SK-N-SH treated with all-trans-retinoic acid at 6 μM for 48 hours (cell line): ENCODE results near the gene ZCCHC17.

ENCODE experiments used
- ATAC-seq: fragments of 200-7000 bp; cut with Tn5 transposase; 3 replicates; pipeline ENCODE4 v1.9.1; 2020; ENCODE audit warnings: mild to moderate bottlenecking, moderate library complexity
- ARNTL ChIP-seq: fragments of 450-650 bp; formaldehyde crosslinking; IDR thresholded peaks from 2 replicates; pipeline ENCODE4 v1.5.0; 2020; ENCODE audit warnings: low read depth, mild to moderate bottlenecking, moderate library complexity, borderline replicate concordance
- BACH2 ChIP-seq: fragments of 250-450 bp; sonication (Bioruptor Pico); IDR thresholded peaks from 2 replicates; pipeline ENCODE4 v1.9.0; 2021; ENCODE audit warnings: mild to moderate bottlenecking, borderline replicate concordance
- CSDC2 ChIP-seq: fragments of 250-450 bp; sonication (Bioruptor Pico); IDR thresholded peaks from 2 replicates; pipeline ENCODE4 v1.5.0; 2020; ENCODE audit warnings: mild to moderate bottlenecking, moderate library complexity
- CSRNP3 ChIP-seq: fragments of 250-450 bp; sonication (Bioruptor Pico); IDR thresholded peaks from 2 replicates; pipeline ENCODE4 v1.5.1; 2021; ENCODE audit warnings: mild to moderate bottlenecking, moderate library complexity
- ESRRG ChIP-seq: fragments of 250-450 bp; sonication (Bioruptor Pico); IDR thresholded peaks from 2 replicates; pipeline ENCODE4 v1.6.1; 2021; ENCODE audit warnings: mild to moderate bottlenecking
- GLIS3 ChIP-seq: fragments of 250-450 bp; sonication (Bioruptor Pico); IDR thresholded peaks from 2 replicates; pipeline ENCODE4 v1.5.0; 2020; ENCODE audit warnings: mild to moderate bottlenecking, moderate library complexity
- ISL1 ChIP-seq: fragments of 250-450 bp; sonication (Bioruptor Pico); IDR thresholded peaks from 2 replicates; pipeline ENCODE4 v2.1.2; 2022; ENCODE audit warnings: mild to moderate bottlenecking, moderate library complexity
- OSR1 ChIP-seq: fragments of 250-450 bp; sonication (Bioruptor Pico); IDR thresholded peaks from 2 replicates; pipeline ENCODE4 v1.8.0; 2022; ENCODE audit warnings: moderate library complexity, mild to moderate bottlenecking, inconsistent platforms
- PATZ1 ChIP-seq: fragments of 250-450 bp; sonication (Bioruptor Pico); IDR thresholded peaks from 2 replicates; pipeline ENCODE4 v1.8.0; 2020; ENCODE audit warnings: mild to moderate bottlenecking, moderate library complexity, borderline replicate concordance
- PPARA ChIP-seq: fragments of 250-450 bp; sonication (Bioruptor Pico); IDR thresholded peaks from 2 replicates; pipeline ENCODE4 v1.5.0; 2020; ENCODE audit warnings: mild to moderate bottlenecking, borderline replicate concordance
- RARB ChIP-seq: fragments of 250-450 bp; sonication (Bioruptor Pico); IDR thresholded peaks from 2 replicates; pipeline ENCODE4 v1.8.0; 2021; ENCODE audit warnings: mild to moderate bottlenecking, moderate library complexity
- SNAI2 ChIP-seq: fragments of 250-450 bp; sonication (Bioruptor Pico); IDR thresholded peaks from 2 replicates; pipeline ENCODE4 v1.5.0; 2020; ENCODE audit warnings: mild to moderate bottlenecking, moderate library complexity
- TCF4 ChIP-seq: fragments of 250-450 bp; sonication (Bioruptor Pico); IDR thresholded peaks from 2 replicates; pipeline ENCODE4 v1.8.0; 2021; ENCODE audit warnings: mild to moderate bottlenecking, moderate library complexity, borderline replicate concordance
- TOX ChIP-seq: fragments of 250-450 bp; sonication (Bioruptor Pico); IDR thresholded peaks from 2 replicates; pipeline ENCODE4 v1.8.0; 2021; ENCODE audit warnings: mild to moderate bottlenecking, moderate library complexity, borderline replicate concordance
- TSHZ2 ChIP-seq: fragments of 250-450 bp; sonication (Bioruptor Pico); IDR thresholded peaks from 2 replicates; pipeline ENCODE4 v1.5.0; 2020; ENCODE audit warnings: mild to moderate bottlenecking, moderate library complexity
- ZFP3 ChIP-seq: fragments of 250-450 bp; sonication (Bioruptor Pico); IDR thresholded peaks from 2 replicates; pipeline ENCODE4 v1.5.0; 2020; ENCODE audit warnings: mild to moderate bottlenecking, moderate library complexity
- ZFP30 ChIP-seq: fragments of 450-650 bp; formaldehyde crosslinking; IDR thresholded peaks from 2 replicates; pipeline ENCODE4 v1.5.0; 2022; ENCODE audit warnings: mild to moderate bottlenecking, moderate library complexity
- ZNF565 ChIP-seq: fragments of 450-650 bp; formaldehyde crosslinking; conservative IDR thresholded peaks from 2 replicates; pipeline ENCODE4 v1.5.0; 2020; ENCODE audit warnings: low read depth, mild to moderate bottlenecking, moderate library complexity
- ZNF70 ChIP-seq: fragments of 450-650 bp; formaldehyde crosslinking; IDR thresholded peaks from 2 replicates; pipeline ENCODE4 v1.5.0; 2020; ENCODE audit warnings: mild to moderate bottlenecking, moderate library complexity
- ZNF8 ChIP-seq: fragments of 450-650 bp; formaldehyde crosslinking; IDR thresholded peaks from 2 replicates; pipeline ENCODE4 v1.5.0; 2020; ENCODE audit warnings: mild to moderate bottlenecking, moderate library complexity

The ZCCHC17 gene

GRCh38 chr1:31318146-31318545 is 21.3 kb downstream of the ZCCHC17 start:
- TF ChIP-seq ARNTL (CRISPR knock-in tag) (no peak), RARB (CRISPR knock-in tag) (no peak), GLIS3 (CRISPR knock-in tag) (no peak), ZFP30 (CRISPR knock-in tag) (no peak), SNAI2 (CRISPR knock-in tag) (no peak), ISL1 (CRISPR knock-in tag) (no peak)
- no peak for ATAC-seq

GRCh38 chr1:31324093-31324492 is 27.3 kb downstream of the ZCCHC17 start:
- ATAC-seq, result no peak
- no peak for TF ChIP-seq GLIS3 (CRISPR knock-in tag)
- TF ChIP-seq ARNTL (CRISPR knock-in tag), result no peak
- TF ChIP-seq ZNF70 (CRISPR knock-in tag), result no peak
- no peak for TF ChIP-seq PATZ1 (CRISPR knock-in tag)
- TF ChIP-seq TSHZ2 (CRISPR knock-in tag), result no peak
- no peak for TF ChIP-seq OSR1

GRCh38 chr1:31324992-31325391 is 28.2 kb downstream of the ZCCHC17 start:
- no peak for ATAC-seq
- TF ChIP-seq CSRNP3 (no peak), ZFP3 (CRISPR knock-in tag) (no peak)

- ATAC-seq, result no peak
- TF ChIP-seq CSRNP3 (no peak), TOX (CRISPR knock-in tag) (no peak), ZNF565 (no peak), PATZ1 (CRISPR knock-in tag) (no peak)
Measured at GRCh38 chr1:31326461-31326860, 29.6 kb downstream of the ZCCHC17 start.

- no peak for ATAC-seq
- TF ChIP-seq ZNF8 (CRISPR knock-in tag), result no peak
- no peak for TF ChIP-seq ZNF565
- no peak for TF ChIP-seq PATZ1 (CRISPR knock-in tag)
- TF ChIP-seq ESRRG (CRISPR knock-in tag), result no peak
- no peak for TF ChIP-seq ZFP30 (CRISPR knock-in tag)
- TF ChIP-seq CSDC2 (CRISPR knock-in tag), result no peak
- TF ChIP-seq GLIS3 (CRISPR knock-in tag), result no peak
- TF ChIP-seq PPARA (CRISPR knock-in tag), result no peak
- TF ChIP-seq RARB (CRISPR knock-in tag), result no peak
- no peak for TF ChIP-seq CSRNP3
- TF ChIP-seq BACH2 (CRISPR knock-in tag), result no peak
- TF ChIP-seq ARNTL (CRISPR knock-in tag), result no peak
- no peak for TF ChIP-seq TCF4 (CRISPR knock-in tag)
- TF ChIP-seq ZNF70 (CRISPR knock-in tag), result no peak
- no peak for TF ChIP-seq OSR1
Measured at GRCh38 chr1:31327381-31327780, 30.5 kb downstream of the ZCCHC17 start.
